GDM1 (cell line): ENCODE data around the gene DIPK2B.
A peak's percentile ranks its signal among the peaks of the same experiment; 100 is the strongest.

ENCODE experiments used
- DNase-seq: peaks from one replicate; lab custom pipeline; 2025; lab: John Stamatoyannopoulos, UW

Gene DIPK2B

GRCh38 chrX:45200741-45201234 is at the start of gene DIPK2B:
Gene DIPK2B, minus strand, starts transcription at chrX:45200876. Its CDS starts 50 bp downstream, at chrX:45200826.
- no peak for DNase-seq

GRCh38 chrX:45240301-45240700 is 39.6 kb upstream of the DIPK2B start:
- peak; percentile 29 for DNase-seq

GRCh38 chrX:45238489-45238888 is 37.8 kb upstream of the DIPK2B start:
- no peak for DNase-seq

- DNase-seq, result no peak
Observed at GRCh38 chrX:45233531-45233930, 32.9 kb upstream of the DIPK2B start.

- DNase-seq, result peak; percentile 43
Observed at GRCh38 chrX:45232139-45232538, 31.5 kb upstream of the DIPK2B start.

- DNase-seq, result peak; percentile 63
Observed at GRCh38 chrX:45230410-45230809, 29.7 kb upstream of the DIPK2B start.

- no peak for DNase-seq
Observed at GRCh38 chrX:45229348-45229747, 28.7 kb upstream of the DIPK2B start.

- DNase-seq, result no peak
Observed at GRCh38 chrX:45228126-45228525, 27.4 kb upstream of the DIPK2B start.

GRCh38 chrX:45208121-45208856 is 7.6 kb upstream of the DIPK2B start:
- DNase-seq, result no peak

GRCh38 chrX:45202171-45202570 is 1.5 kb upstream of the DIPK2B start:
- no peak for DNase-seq

- DNase-seq, result no peak
Observed at GRCh38 chrX:45198706-45199105, 2.0 kb downstream of the DIPK2B start.

GRCh38 chrX:45198301-45198700 is 2.4 kb downstream of the DIPK2B start:
- DNase-seq, result no peak

- no peak for DNase-seq
Observed at GRCh38 chrX:45196701-45197100, 4.0 kb downstream of the DIPK2B start.

- DNase-seq, result no peak
Observed at GRCh38 chrX:45191820-45192409, 8.8 kb downstream of the DIPK2B start.

- DNase-seq, result no peak
Observed at GRCh38 chrX:45191383-45191782, 9.3 kb downstream of the DIPK2B start.

GRCh38 chrX:45187731-45188130 is 12.9 kb downstream of the DIPK2B start:
- no peak for DNase-seq

GRCh38 chrX:45186643-45187026 is 14.0 kb downstream of the DIPK2B start:
- DNase-seq, result no peak

- no peak for DNase-seq
Observed at GRCh38 chrX:45184211-45184610, 16.5 kb downstream of the DIPK2B start.

- no peak for DNase-seq
Observed at GRCh38 chrX:45172890-45173289, 27.8 kb downstream of the DIPK2B start.

GRCh38 chrX:45166781-45167180 is 33.9 kb downstream of the DIPK2B start:
- no peak for DNase-seq

GRCh38 chrX:45165726-45166125 is 35.0 kb downstream of the DIPK2B start:
- DNase-seq, result no peak

- no peak for DNase-seq
Observed at GRCh38 chrX:45164995-45165394, 35.7 kb downstream of the DIPK2B start.

GRCh38 chrX:45164021-45164621 is 36.6 kb downstream of the DIPK2B start:
- no peak for DNase-seq
